OCI-LY7 (cell line): ENCODE results near the gene TTC8. TPM values are rescaled to one million over a fixed set of nuclear protein-coding genes. Genes with fewer than 3 reads are reported as not detected.

Experiments used
- BruUV-seq: library from RNA; stranded (reverse); fragments of 400-500 nt; replicated peaks from 2 replicates; lab custom pipeline; 2021; lab: Mats Ljungman, UMichigan
- CTCF ChIA-PET: fragments of 300-600 bp; sonication (Branson Sonifier 250); formaldehyde crosslinking; loops from one replicate; lab custom pipeline; 2022; ENCODE audit warnings: antibody characterized with exemption; ENCODE audit not compliant: unreplicated experiment; lab: Charles Lee
- POLR2A ChIA-PET: fragments of 300-600 bp; sonication (Branson Sonifier 250); formaldehyde crosslinking; loops from one replicate; lab custom pipeline; 2022; ENCODE audit warnings: antibody characterized with exemption; lab: Charles Lee
- DNase-seq: peaks from one replicate; pipeline ENCODE4 v3.0.0-alpha.2; 2015; ENCODE audit warnings: low spot score
- H2AFZ ChIP-seq: fragments of 200-600 bp; sonication (generic), shearing (Covaris generic); 2 replicates; pipeline ENCODE4 v1.6.1; 2014; ENCODE audit warnings: mild to moderate bottlenecking, antibody characterized with exemption, low read length, moderate library complexity
- H3K27ac ChIP-seq: fragments of 200-600 bp; sonication (generic); 2 replicates; pipeline ENCODE4 v1.5.1; 2014; ENCODE audit warnings: mixed run types, low read depth, mild to moderate bottlenecking, moderate library complexity, low read length, inconsistent platforms; ENCODE audit not compliant: poor library complexity, severe bottlenecking
- H3K36me3 ChIP-seq: fragments of 200-600 bp; sonication (generic); 2 replicates; pipeline ENCODE4 v1.6.1; 2014; ENCODE audit warnings: mild to moderate bottlenecking, antibody characterized with exemption, low read length, moderate library complexity, mixed read lengths; ENCODE audit not compliant: insufficient read depth
- H3K4me1 ChIP-seq: fragments of 200-600 bp; sonication (generic); 2 replicates; pipeline ENCODE4 v1.5.1; 2014; ENCODE audit warnings: mild to moderate bottlenecking, low read length; ENCODE audit not compliant: insufficient read depth, poor library complexity, severe bottlenecking
- H3K4me2 ChIP-seq: fragments of 200-600 bp; sonication (generic); 2 replicates; pipeline ENCODE4 v1.6.1; 2014; ENCODE audit warnings: mild to moderate bottlenecking, low read length
- H3K4me3 ChIP-seq: fragments of 200-600 bp; sonication (generic); 2 replicates; pipeline ENCODE4 v1.5.1; 2014; ENCODE audit warnings: mild to moderate bottlenecking, low read depth, low read length; ENCODE audit not compliant: poor library complexity, severe bottlenecking
- H3K79me2 ChIP-seq: fragments of 200-600 bp; sonication (generic); 2 replicates; pipeline ENCODE4 v1.6.1; 2016; ENCODE audit warnings: low read depth, mild to moderate bottlenecking, low read length, moderate library complexity, mixed read lengths; ENCODE audit not compliant: insufficient read depth
- H3K9me2 ChIP-seq: fragments of 200-600 bp; sonication (generic); 2 replicates; pipeline ENCODE4 v1.6.1; 2016; ENCODE audit warnings: mild to moderate bottlenecking, low read length, mixed read lengths; ENCODE audit not compliant: insufficient read depth
- H3K9me3 ChIP-seq: fragments of 200-600 bp; sonication (generic); 2 replicates; pipeline ENCODE4 v1.6.1; 2014; ENCODE audit warnings: mild to moderate bottlenecking, mixed run types, low read length, mixed read lengths
- H4K20me1 ChIP-seq: fragments of 200-600 bp; sonication (generic); 2 replicates; pipeline ENCODE4 v1.6.1; 2014; ENCODE audit warnings: mild to moderate bottlenecking, antibody characterized with exemption, low read length, moderate library complexity, mixed read lengths; ENCODE audit not compliant: insufficient read depth
- CTCF ChIP-seq: fragments of 200-600 bp; sonication (generic); conservative IDR thresholded peaks from 2 replicates; pipeline ENCODE4 v1.5.1; 2014; ENCODE audit warnings: mild to moderate bottlenecking, antibody characterized with exemption, low read length, moderate library complexity, mixed read lengths
- EZH2phosphoT487 ChIP-seq: fragments of 200-600 bp; sonication (generic); IDR thresholded peaks from 2 replicates; pipeline ENCODE4 v1.6.1; 2018; ENCODE audit warnings: low read depth, borderline replicate concordance, mild to moderate bottlenecking, mixed run types, antibody characterized with exemption, low read length, moderate library complexity, mixed read lengths
- intact Hi-C: fragments of 100-400 bp; cut with micrococcal nuclease; formaldehyde crosslinking; loops from one replicate; pipeline ENCODE4 v1.10.0; 2022; ENCODE audit not compliant: unreplicated experiment
- total RNA-seq, 2 experiments: library from RNA; depleted of rRNA in 1 of 2; stranded (reverse); fragments of >200 nt in 1 of 2; shearing (Covaris generic) in 1 of 2; gene quantifications; 2 replicates each; pipeline ENCODE4 v1.2.3, GENCODE V29; 2014 to 2022

Gene TTC8
- total RNA-seq, 2 experiments from 2014 or later: 3.0 to 8.2 TPM

GRCh38 chr14:88872976-88873375 is 48.5 kb downstream of the TTC8 start:
- Histone ChIP-seq H3K4me1 (no peaks in the 10 kb centered on the region), H3K79me2 (no peaks in the 10 kb centered on the region), H2AFZ (no peak overlapping the region), H3K9me3 (no peaks in the 10 kb centered on the region), H3K36me3 (no peaks in the 10 kb centered on the region), H3K9me2 (no peaks in the 10 kb centered on the region), H3K4me3 (no peak overlapping the region), H3K4me2 (no peak overlapping the region), H3K27ac (no peak overlapping the region), H4K20me1 (no peaks in the 10 kb centered on the region)
- ChIA-PET CTCF (no interaction called here), POLR2A (interaction anchor here (0.6 kb wide), 1 partner anchor 140 kb away, joined by 3 read pairs; no protein-coding TSS in a partner anchor)
- no peak for DNase-seq
- intact Hi-C loops: no loop called here
- TF ChIP-seq CTCF (no peak), EZH2phosphoT487 (no peak)
- no TSS peak for BruUV-seq

- no peak for DNase-seq
- TF ChIP-seq EZH2phosphoT487: no peak
- no peak for TF ChIP-seq CTCF
- intact Hi-C loops: no loop called here
- Histone ChIP-seq H3K9me2 (no peaks in the 10 kb centered on the region), H2AFZ (no peak overlapping the region), H3K4me2 (no peak overlapping the region), H3K9me3 (no peaks in the 10 kb centered on the region), H4K20me1 (no peaks in the 10 kb centered on the region), H3K4me1 (no peaks in the 10 kb centered on the region), H3K79me2 (no peaks in the 10 kb centered on the region), H3K4me3 (no peak overlapping the region), H3K27ac (no peak overlapping the region), H3K36me3 (no peaks in the 10 kb centered on the region)
- ChIA-PET POLR2A (interaction anchor here (0.6 to 1.5 kb wide), 3 partner anchors 35 to 912 kb away, joined by 4 to 7 read pairs (median 4); no protein-coding TSS in a partner anchor), CTCF (no interaction called here)
- no TSS peak for BruUV-seq
Observed at GRCh38 chr14:88877192-88877591, 52.7 kb downstream of the TTC8 start.

- Histone ChIP-seq H3K4me1 (no peaks in the 10 kb centered on the region), H2AFZ (no peak overlapping the region), H3K9me2 (no peaks in the 10 kb centered on the region), H3K36me3 (no peaks in the 10 kb centered on the region), H3K4me2 (no peak overlapping the region), H3K9me3 (no peaks in the 10 kb centered on the region), H3K4me3 (no peak overlapping the region), H4K20me1 (no peaks in the 10 kb centered on the region), H3K79me2 (no peaks in the 10 kb centered on the region), H3K27ac (no peak overlapping the region)
- ChIA-PET CTCF (no interaction called here), POLR2A (interaction anchor here (1.5 kb wide), 1 partner anchor 37 kb away, joined by 4 read pairs; no protein-coding TSS in a partner anchor)
- intact Hi-C loops: no loop called here
- TF ChIP-seq CTCF: no peak
- no peak for TF ChIP-seq EZH2phosphoT487
- no TSS peak for BruUV-seq
- DNase-seq: no peak
Observed at GRCh38 chr14:88879022-88879421, 54.6 kb downstream of the TTC8 start.
